MM.1S (cell line): ENCODE measurements around the gene ARHGAP42.

Experiments used
- DNase-seq: peaks from one replicate; pipeline ENCODE4 v3.0.0-alpha.2; 2015
- H2AFZ ChIP-seq: fragments of 300-600 bp; sonication (generic); 2 replicates; pipeline ENCODE4 v1.6.0; 2016; ENCODE audit warnings: antibody characterized with exemption, low read length
- H3F3A ChIP-seq: fragments of 300-600 bp; sonication (generic); 2 replicates; pipeline ENCODE4 v1.6.1; 2016; ENCODE audit warnings: mild to moderate bottlenecking, antibody characterized with exemption, low read length, moderate library complexity, mixed read lengths; ENCODE audit not compliant: insufficient read depth
- H3K27ac ChIP-seq: fragments of 300-600 bp; sonication (generic); 2 replicates; pipeline ENCODE4 v1.5.1; 2016; ENCODE audit warnings: mild to moderate bottlenecking, low read length
- H3K27me3 ChIP-seq: fragments of 300-600 bp; sonication (generic); replicated peaks from 2 replicates; pipeline ENCODE4 v1.6.0; 2016; ENCODE audit warnings: low read length; ENCODE audit not compliant: insufficient read depth
- H3K36me3 ChIP-seq: fragments of 300-600 bp; sonication (generic); replicated peaks from 2 replicates; pipeline ENCODE4 v1.6.1; 2016; ENCODE audit warnings: mild to moderate bottlenecking, low read length, mixed read lengths; ENCODE audit not compliant: insufficient read depth
- H3K4me1 ChIP-seq: fragments of 300-600 bp; sonication (generic); 2 replicates; pipeline ENCODE4 v1.6.1; 2016; ENCODE audit warnings: low read length, mixed read lengths
- H3K4me2 ChIP-seq: fragments of 300-600 bp; sonication (generic); 2 replicates; pipeline ENCODE4 v1.6.0; 2016; ENCODE audit warnings: low read depth, low read length
- H3K4me3 ChIP-seq: fragments of 300-600 bp; sonication (generic); 2 replicates; pipeline ENCODE4 v1.5.1; 2016; ENCODE audit warnings: low read length, mixed read lengths
- H3K79me2 ChIP-seq: fragments of 300-600 bp; sonication (generic); 2 replicates; pipeline ENCODE4 v1.6.1; 2016; ENCODE audit warnings: mixed run types, low read length, mixed read lengths
- H3K9ac ChIP-seq: fragments of 300-600 bp; sonication (generic); 2 replicates; pipeline ENCODE4 v1.6.1; 2016; ENCODE audit warnings: low read length, mixed read lengths
- H3K9me2 ChIP-seq: fragments of 300-600 bp; sonication (generic); replicated peaks from 2 replicates; pipeline ENCODE4 v1.6.1; 2016; ENCODE audit warnings: mild to moderate bottlenecking, low read length, mixed read lengths; ENCODE audit not compliant: insufficient read depth
- H3K9me3 ChIP-seq: fragments of 300-600 bp; sonication (generic); replicated peaks from 2 replicates; pipeline ENCODE4 v1.6.1; 2016; ENCODE audit warnings: mild to moderate bottlenecking, low read length, mixed read lengths; ENCODE audit not compliant: insufficient read depth
- H4K20me1 ChIP-seq: fragments of 300-600 bp; sonication (generic); 2 replicates; pipeline ENCODE4 v1.6.1; 2016; ENCODE audit warnings: mild to moderate bottlenecking, low read length, moderate library complexity, mixed read lengths; ENCODE audit not compliant: insufficient read depth
- EZH2 ChIP-seq: fragments of 300-600 bp; sonication (generic); optimal IDR thresholded peaks from 2 replicates; pipeline ENCODE3; 2017; ENCODE audit warnings: low read depth, mild to moderate bottlenecking, antibody characterized with exemption, low read length, mixed read lengths
- EZH2phosphoT487 ChIP-seq: fragments of 300-600 bp; sonication (generic); IDR thresholded peaks from 2 replicates; pipeline ENCODE4 v1.6.1; 2018; ENCODE audit warnings: antibody characterized with exemption, low read length
- TF ChIP-seq, protein P1 (sequence below): fragments of 300-600 bp; sonication (generic); IDR thresholded peaks from 2 replicates; pipeline ENCODE4 v1.5.1; 2016; ENCODE audit warnings: antibody characterized with exemption, low read length, mixed read lengths

The ARHGAP42 gene

DNA sequence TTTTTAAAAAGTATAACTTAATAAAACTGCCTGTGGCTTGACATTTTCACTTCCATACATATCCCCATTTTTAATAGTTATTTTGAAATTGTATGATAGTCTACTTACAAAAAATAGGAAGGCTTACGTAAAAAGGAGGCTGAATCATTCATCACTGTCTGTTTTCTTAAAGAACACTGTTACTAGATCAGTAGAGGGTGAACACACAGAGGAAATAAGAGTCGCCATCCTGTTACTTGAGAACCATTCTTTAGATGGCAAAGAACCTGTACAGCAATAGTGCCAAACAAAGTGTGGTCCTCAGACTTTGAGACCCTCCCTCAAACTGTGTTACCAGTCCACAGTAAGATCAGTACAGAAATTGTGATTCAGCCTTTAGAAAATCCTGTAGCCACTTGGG lies 261.8 kb downstream of the ARHGAP42 start:
- H3K27ac ChIP-seq = no peak overlapping the region
- no peaks in the 10 kb centered on the region for H3K27me3 ChIP-seq
- no peaks in the 10 kb centered on the region for H3K79me2 ChIP-seq
- no peak for DNase-seq
- H2AFZ ChIP-seq = no peak overlapping the region
- no peaks in the 10 kb centered on the region for H3K9me2 ChIP-seq
- no peak for TF ChIP-seq EZH2
- TF ChIP-seq EZH2phosphoT487 = no peak
- TF ChIP-seq, protein P1, sequence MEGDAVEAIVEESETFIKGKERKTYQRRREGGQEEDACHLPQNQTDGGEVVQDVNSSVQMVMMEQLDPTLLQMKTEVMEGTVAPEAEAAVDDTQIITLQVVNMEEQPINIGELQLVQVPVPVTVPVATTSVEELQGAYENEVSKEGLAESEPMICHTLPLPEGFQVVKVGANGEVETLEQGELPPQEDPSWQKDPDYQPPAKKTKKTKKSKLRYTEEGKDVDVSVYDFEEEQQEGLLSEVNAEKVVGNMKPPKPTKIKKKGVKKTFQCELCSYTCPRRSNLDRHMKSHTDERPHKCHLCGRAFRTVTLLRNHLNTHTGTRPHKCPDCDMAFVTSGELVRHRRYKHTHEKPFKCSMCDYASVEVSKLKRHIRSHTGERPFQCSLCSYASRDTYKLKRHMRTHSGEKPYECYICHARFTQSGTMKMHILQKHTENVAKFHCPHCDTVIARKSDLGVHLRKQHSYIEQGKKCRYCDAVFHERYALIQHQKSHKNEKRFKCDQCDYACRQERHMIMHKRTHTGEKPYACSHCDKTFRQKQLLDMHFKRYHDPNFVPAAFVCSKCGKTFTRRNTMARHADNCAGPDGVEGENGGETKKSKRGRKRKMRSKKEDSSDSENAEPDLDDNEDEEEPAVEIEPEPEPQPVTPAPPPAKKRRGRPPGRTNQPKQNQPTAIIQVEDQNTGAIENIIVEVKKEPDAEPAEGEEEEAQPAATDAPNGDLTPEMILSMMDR = no peak
- no peaks in the 10 kb centered on the region for H4K20me1 ChIP-seq
- H3F3A ChIP-seq = no peaks in the 10 kb centered on the region
- H3K4me3 ChIP-seq = no peak overlapping the region
- H3K9me3 ChIP-seq = no peaks in the 10 kb centered on the region
- no peak overlapping the region for H3K4me2 ChIP-seq
- no peak overlapping the region for H3K9ac ChIP-seq
- no peaks in the 10 kb centered on the region for H3K36me3 ChIP-seq
- H3K4me1 ChIP-seq = no peaks in the 10 kb centered on the region

DNA sequence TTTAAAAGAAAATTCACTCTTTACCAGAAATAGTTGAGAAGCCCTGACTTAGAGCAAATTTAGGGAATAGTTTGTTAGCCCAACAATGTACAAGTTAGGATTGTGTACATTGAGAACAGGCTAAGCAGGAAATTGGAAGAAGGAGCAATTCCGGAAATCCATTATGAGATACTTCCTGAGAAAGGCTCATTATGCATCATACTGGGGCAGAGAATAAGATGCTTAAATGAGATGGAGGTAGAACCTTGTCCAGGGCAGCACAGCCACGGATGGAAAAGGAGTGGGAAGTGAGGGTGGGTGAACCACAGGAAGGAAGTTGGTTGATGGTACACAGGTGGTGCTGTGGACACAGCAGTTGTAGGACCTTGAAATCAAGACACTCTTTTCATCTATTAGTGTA lies 262.4 kb downstream of the ARHGAP42 start:
- no peak overlapping the region for H3K4me2 ChIP-seq
- no peaks in the 10 kb centered on the region for H4K20me1 ChIP-seq
- H3K36me3 ChIP-seq = no peaks in the 10 kb centered on the region
- H3F3A ChIP-seq = no peaks in the 10 kb centered on the region
- H3K9ac ChIP-seq = no peak overlapping the region
- no peak overlapping the region for H2AFZ ChIP-seq
- no peaks in the 10 kb centered on the region for H3K79me2 ChIP-seq
- no peak for DNase-seq
- no peak overlapping the region for H3K27ac ChIP-seq
- H3K9me3 ChIP-seq = no peaks in the 10 kb centered on the region
- TF ChIP-seq EZH2 = no peak
- TF ChIP-seq, protein P1 = no peak
- TF ChIP-seq EZH2phosphoT487 = no peak
- no peaks in the 10 kb centered on the region for H3K4me1 ChIP-seq
- no peaks in the 10 kb centered on the region for H3K27me3 ChIP-seq
- no peaks in the 10 kb centered on the region for H3K9me2 ChIP-seq
- no peak overlapping the region for H3K4me3 ChIP-seq

DNA sequence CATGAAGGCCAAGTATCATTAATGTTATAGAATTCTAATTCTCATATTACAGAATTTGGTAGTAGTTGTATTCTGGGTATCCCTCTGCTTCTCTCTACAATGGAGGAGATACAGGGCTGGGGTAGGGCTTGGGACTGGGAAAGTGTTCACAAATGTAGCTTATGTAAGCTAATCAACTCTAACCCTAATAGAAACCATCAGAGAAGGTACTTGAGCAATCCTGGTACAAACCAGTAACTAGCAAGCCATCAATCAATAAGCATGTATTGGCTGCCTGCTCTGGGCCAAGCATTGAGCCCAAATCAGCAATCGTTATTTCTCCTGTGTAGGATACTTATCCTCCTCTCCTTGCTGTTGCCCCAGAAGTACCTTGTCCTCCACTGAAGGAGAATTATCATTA lies 268.2 kb downstream of the ARHGAP42 start:
- H4K20me1 ChIP-seq = no peaks in the 10 kb centered on the region

More for the DNA sequence above, 268.2 kb downstream of the ARHGAP42 start:
- Histone ChIP-seq H3K79me2 (no peaks in the 10 kb centered on the region), H3K27ac (no peak overlapping the region), H3K9me3 (no peaks in the 10 kb centered on the region), H3K9me2 (no peaks in the 10 kb centered on the region), H2AFZ (no peak overlapping the region), H3K4me2 (no peak overlapping the region), H3F3A (no peaks in the 10 kb centered on the region), H3K4me1 (no peaks in the 10 kb centered on the region), H3K27me3 (no peaks in the 10 kb centered on the region), H3K4me3 (no peak overlapping the region), H3K36me3 (no peaks in the 10 kb centered on the region), H3K9ac (no peak overlapping the region)
- DNase-seq = no peak
- TF ChIP-seq EZH2 (no peak), EZH2phosphoT487 (no peak)
- TF ChIP-seq, protein P1 = no peak
